GM18867 (cell line): ENCODE results near the gene PKLR.
A peak's percentile ranks its signal among the peaks of the same experiment; 100 is the strongest.
"Not testable (repeated sequence)": the region's sequence is repeated elsewhere in the genome, so short reads cannot be mapped to it uniquely, and the experiment has no call there.

Experiments used
- ATAC-seq: cut with Tn5 transposase; IDR thresholded peaks from one replicate; pipeline ENCODE4 v1.9.1; 2021; ENCODE audit warnings: mild to moderate bottlenecking, moderate library complexity; ENCODE audit not compliant: unreplicated experiment

The PKLR gene

DNA sequence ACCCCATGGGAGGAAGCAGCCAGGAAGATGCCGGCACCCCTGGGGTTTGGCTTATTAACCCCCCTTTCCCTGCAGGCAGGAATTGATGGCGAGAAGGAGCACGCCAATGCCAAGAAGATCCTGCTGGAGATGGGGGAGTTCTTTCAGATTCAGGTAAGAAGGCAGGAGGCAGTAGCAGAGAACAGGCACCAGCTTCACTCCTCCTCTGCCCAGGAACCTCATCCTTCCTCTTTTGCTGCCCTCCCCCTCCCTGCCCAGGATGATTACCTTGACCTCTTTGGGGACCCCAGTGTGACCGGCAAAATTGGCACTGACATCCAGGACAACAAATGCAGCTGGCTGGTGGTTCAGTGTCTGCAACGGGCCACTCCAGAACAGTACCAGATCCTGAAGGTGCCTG, 18.3 kb upstream of the PKLR start:
- ATAC-seq, result no peak

DNA sequence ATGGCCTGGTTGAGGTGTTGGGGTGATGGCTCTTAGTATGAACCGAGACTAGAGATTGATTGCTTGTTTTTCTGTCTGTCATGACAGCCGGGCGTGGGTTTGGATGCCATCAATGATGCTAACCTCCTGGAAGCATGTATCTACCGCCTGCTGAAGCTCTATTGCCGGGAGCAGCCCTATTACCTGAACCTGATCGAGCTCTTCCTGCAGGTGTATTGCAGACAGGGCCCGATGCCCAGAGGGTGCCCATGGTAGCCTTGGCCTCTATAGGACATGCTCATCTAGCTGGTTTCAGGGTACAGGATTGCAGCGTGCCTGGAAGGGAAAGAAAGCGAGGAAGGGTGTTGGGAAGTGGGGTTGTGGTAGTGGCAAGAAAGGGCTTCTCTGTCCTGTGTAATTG, 16.8 kb upstream of the PKLR start:
- no peak for ATAC-seq

- ATAC-seq, result no peak
Observed at GRCh38 chr1:155316922-155317321, 15.7 kb upstream of the PKLR start.

GRCh38 chr1:155313261-155313660, 12.0 kb upstream of the PKLR start:
- ATAC-seq, result no peak

DNA sequence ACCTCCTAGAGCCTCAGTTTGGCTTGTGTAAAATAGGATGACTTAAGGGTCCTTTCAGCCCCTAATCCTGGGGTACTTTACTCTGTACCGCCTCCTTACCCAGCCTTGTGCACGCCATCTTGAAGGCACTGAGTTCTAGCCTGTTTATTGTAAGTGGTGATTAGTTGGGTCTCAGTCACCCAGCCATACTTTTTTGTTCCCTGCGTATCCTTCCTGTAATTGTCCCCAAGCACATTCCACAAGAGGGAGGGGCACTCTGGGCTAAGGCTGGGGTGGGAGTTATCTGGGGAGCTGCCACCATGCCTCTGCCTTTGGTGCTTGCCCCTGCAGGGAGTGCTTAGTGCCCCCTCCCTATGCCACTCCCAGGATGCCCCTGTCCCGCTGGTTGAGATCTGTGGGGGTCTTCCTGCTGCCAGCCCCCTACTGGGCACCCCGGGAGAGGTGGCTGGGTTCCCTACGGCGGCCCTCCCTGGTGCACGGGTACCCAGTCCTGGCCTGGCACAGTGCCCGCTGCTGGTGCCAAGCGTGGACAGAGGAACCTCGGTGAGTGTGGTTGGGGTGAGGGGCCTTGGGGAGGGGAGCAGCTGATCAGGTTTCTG, 8.3 kb upstream of the PKLR start:
- no peak for ATAC-seq

DNA sequence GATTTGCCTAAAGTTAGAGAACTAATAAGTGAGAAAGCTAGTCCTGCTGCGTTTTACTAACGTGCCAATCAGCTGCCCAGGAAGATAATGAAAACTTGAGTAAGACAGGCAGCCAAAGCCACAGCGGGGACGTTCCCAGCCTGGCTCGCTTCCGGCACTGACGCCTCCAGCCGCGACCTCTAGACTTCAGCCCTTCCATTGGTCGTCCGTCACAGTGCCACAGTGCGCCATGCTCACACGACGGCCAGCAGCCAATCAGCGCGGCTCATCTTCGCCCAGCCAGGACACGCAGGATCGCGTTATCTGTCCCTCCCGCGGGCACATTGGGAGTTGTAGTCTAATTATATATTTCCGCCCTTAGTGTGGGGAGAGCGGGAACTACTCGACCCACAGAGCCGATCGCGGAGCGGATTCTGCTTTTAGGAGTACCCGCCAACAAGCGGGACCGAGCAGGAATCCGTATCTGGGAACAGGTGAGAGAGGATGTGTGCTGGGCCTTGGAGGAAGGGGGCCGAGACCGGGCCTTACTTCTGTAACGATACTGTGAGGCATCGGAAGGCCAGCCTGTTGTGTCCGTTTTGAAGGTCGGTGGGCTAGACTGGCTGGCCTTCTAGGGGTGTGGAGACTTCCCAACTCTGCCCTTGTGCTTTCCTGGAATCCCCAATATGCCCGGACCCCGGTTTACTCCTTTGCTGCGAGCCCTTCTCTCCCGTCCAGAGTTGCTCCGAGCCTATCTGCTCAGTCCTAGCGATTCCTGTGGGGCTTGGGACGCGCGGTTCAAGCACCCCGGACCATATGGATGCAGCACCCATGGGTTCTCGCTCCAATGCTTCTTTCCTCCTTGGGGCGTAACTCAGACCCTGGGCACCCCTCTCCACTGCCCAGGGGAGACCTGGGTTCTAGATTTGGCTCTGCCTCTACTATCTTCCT, 7.5 kb upstream of the PKLR start, which contains the start of gene FDPS:
Gene FDPS, plus strand, starts transcription at position 374 of the 930 bp plus-strand sequence. CDS start 924 bp downstream, outside the sequence.
- peak; percentile 94 for ATAC-seq

GRCh38 chr1:155307247-155307740, 6.1 kb upstream of the PKLR start:
- no peak for ATAC-seq

DNA sequence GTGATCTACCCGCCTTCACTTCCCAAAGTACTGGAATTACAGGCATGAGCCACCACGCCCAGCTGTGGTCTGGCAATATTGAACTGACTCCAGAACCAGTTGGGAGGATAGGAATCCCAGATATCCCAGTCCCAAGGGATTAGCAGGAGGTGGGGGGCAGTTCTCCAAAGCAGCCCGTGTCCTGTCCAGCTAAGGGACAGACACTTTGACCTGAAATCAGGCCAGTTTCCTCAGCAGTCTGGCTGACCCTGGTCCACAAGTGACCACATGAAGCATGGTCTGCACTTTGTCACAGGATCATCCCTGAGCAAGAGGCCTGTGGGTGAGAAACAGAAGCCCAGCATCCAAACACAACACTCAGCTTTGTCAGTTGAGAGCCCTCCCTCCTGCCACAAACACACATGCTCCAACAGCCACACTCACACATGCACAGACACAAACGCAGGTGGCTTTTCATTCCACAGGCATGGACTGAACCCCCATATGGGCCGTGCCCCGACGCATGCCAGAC, 4.7 kb upstream of the PKLR start:
- ATAC-seq, result no peak

DNA sequence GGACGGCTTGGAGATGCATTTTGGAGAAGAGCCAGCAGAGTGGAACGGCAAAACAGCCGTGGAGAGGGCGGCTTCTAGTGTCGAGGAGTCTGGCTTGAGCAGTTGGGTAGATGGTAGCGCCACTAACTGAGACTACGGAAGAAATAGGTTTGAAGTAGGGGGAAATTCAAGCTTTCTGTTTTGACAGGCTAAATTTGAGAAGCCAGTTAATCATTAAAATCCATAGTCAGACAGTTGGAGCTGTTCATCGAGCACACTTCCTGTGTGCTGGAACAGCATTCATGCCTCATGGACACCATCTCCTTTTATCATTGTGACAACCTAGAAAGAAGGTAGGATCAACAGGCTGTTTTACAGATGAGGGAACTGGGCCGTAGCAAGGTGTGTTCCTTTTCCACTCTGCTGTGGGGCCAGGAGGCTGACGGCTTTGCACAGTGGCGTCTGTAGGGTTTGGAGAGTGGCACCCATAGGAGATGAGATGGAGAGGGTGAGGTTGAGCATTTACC, 3.4 kb upstream of the PKLR start:
- ATAC-seq, result no peak

GRCh38 chr1:155300553-155301329, 497 bp downstream of the PKLR start:
- no peak for ATAC-seq

GRCh38 chr1:155300024-155300423, 1.2 kb downstream of the PKLR start:
- no peak for ATAC-seq

- no peak for ATAC-seq
Observed at GRCh38 chr1:155297384-155297783, 3.9 kb downstream of the PKLR start.

DNA sequence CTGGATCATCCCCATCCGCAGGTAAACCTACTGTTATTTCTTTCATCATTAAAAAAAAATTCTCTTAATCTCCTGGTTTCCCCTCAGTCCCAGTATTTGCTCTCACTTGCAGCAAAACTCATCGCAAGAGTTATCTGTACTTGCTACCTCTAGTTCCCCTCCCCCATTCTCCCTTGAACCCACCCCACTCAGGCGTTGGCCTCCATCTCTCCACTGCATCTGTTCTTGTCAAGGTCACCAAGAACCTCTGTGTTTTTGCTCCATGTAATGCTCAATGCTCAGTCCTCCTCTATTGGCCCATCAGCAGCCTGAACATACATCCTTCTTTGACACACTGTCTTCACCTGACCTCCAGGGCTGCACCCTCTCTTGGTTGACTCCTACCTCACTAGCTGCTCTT, 4.6 kb downstream of the PKLR start:
- ATAC-seq, result no peak

DNA sequence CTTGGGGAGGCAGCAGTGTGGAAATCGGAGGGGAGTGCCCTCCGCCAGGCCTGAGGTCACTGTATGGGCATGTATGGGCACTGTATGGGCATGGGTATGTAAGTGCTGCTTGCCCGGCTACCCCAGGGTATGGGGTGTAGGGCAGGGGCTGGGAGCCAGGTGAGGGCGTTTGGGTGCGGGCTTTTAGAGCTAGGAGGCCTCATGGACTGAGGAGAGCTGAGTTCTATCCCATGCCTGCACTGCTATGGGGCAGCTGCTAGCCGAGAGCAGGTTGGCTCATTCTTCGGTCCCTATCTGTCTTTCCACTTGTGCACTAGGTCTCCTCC, 5.3 kb downstream of the PKLR start:
- no peak for ATAC-seq

DNA sequence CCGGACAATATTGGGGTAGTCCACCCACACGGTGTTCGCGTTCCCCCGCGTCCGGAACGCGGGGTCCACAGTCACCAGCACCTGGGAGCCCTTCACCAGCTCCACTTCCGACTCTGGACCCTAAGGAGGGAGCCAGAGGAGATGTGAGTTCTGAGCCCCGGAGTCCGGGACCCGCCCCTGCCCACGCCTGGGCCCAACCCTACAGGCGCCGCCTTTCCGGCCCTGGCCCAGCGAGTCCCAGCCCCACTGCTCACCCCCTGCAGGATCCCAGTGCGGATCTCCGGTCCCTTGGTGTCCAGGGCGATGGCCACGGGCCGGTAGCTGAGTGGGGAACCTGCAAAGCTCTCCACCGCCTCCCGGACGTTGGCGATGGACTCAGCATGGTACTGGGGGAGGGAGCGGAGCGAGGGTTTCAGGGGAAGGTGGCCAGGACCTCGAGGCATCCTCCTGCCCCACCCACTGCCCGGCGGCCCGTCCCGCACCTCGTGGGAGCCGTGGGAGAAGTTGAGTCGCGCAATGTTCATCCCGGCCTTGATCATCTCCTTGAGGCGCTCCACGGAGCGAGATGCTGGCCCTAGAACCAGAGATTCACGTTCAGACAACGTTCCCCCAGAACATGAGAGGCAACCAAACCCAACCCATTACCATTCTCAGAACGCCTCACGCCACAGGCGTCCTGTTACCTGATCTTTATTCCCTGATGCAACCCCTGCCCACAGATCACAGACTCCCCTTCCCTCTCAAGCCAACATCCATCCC, 5.9 kb downstream of the PKLR start:
- ATAC-seq, result no peak

GRCh38 chr1:155294520-155295182, 6.6 kb downstream of the PKLR start:
- no peak for ATAC-seq

- no peak for ATAC-seq
Observed at GRCh38 chr1:155293086-155293749, 8.0 kb downstream of the PKLR start.

GRCh38 chr1:155291006-155291405, 10.2 kb downstream of the PKLR start:
- ATAC-seq, result not testable (repeated sequence)

- ATAC-seq, result no peak
Observed at GRCh38 chr1:155287987-155288543, 13.2 kb downstream of the PKLR start.
